ENCODE data around the gene SCCPDH. TPM values are rescaled to one million over a fixed set of nuclear protein-coding genes. Genes with fewer than 3 reads are reported as not detected.

The SCCPDH gene
- total and polyA plus RNA-seq, 10 donors: 6.8 to 15.8 (median 13.0) TPM

GRCh38 chr1:246683521-246683920 lies 40.7 kb upstream of the SCCPDH start:
- no peak for DNase-seq
- H3K27me3 ChIP-seq (replicated peaks in 1 of 7): peaks cover 0 to 2% (median 0%) of the 10 kb centered on the region in 7 donors
- H3K27ac ChIP-seq: no peak overlapping the region
- intact Hi-C loops (cut with DNase I; ENCODE audit: low total_unique reads): no loop called here
- TF ChIP-seq CTCF (IDR thresholded peaks at IDR 0.05 in 8 of 11, conservative IDR thresholded peaks at IDR 0.05 in 3 of 11): no peak
- no peaks in the 10 kb centered on the region for H3K36me3 ChIP-seq
- H3K9me3 ChIP-seq: no peaks in the 10 kb centered on the region
- H3K4me3 ChIP-seq: no peak overlapping the region
- 92 to 98% (median 96%) methylated on average over 9 of the region's 9 CpGs for WGBS, 5 donors
- peaks cover 0 to 12% (median 0%) of the 10 kb centered on the region in 6 donors for H3K4me1 ChIP-seq

- H3K9me3 ChIP-seq: no peaks in the 10 kb centered on the region
- no peak overlapping the region for H3K4me3 ChIP-seq
- 67 to 91% (median 83%) methylated on average over 10 to 14 of the region's 14 CpGs for WGBS, 5 donors
- intact Hi-C loops (cut with DNase I; ENCODE audit: low total_unique reads): no loop called here
- TF ChIP-seq CTCF (IDR thresholded peaks at IDR 0.05 in 8 of 11, conservative IDR thresholded peaks at IDR 0.05 in 3 of 11) (no peak), POLR2A (IDR thresholded peaks at IDR 0.05) (no peak), POLR2AphosphoS5 (IDR thresholded peaks at IDR 0.05) (no peak)
- no peaks in the 10 kb centered on the region for H3K36me3 ChIP-seq
- peaks cover 0 to 10% (median 6%) of the 10 kb centered on the region in 6 donors for H3K4me1 ChIP-seq
- H3K27ac ChIP-seq: no peak overlapping the region
- DNase-seq: no peak
- peaks cover 0 to 5% (median 0%) of the 10 kb centered on the region in 7 donors for H3K27me3 ChIP-seq (replicated peaks in 1 of 7)
Measured at GRCh38 chr1:246687002-246687401, 37.2 kb upstream of the SCCPDH start.

DNA sequence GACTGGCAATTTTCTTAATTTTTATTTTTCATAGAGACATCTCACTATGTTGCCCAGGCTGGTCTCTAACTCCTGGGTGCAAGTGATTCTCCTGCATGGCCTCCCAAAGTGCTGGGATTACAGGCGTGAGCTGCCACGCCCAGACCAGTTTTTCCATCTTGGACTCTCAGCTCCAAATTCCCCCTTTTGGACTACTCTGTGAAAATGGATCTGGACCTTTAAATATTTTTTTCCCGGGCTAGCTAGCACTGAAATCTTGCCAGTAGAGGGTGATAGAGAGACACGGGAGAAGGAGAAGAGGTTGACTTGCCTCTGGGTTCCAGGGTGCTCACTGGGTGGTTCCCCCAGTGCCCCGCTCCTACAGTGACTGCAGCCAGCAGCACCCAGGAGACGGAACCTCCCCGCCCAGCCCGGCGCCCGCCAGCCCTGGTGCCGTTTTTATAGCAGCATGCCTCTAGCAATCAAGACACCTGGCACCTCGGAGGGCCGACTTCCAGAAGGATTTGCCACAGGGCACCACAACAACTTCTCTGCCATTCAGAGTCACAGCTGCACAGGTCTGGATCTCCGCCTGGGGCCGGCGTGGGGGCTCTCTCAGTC lies 34.7 kb upstream of the SCCPDH start:
- no peak overlapping the region for H3K27ac ChIP-seq
- peak overlapping the region in 2 of 8 donors; percentile 13 to 45 for H3K4me3 ChIP-seq
- H3K4me1 ChIP-seq: peaks cover 0 to 10% (median 6%) of the 10 kb centered on the region in 6 donors
- DNase-seq: peak; percentile 83
- intact Hi-C loops (cut with DNase I; ENCODE audit: low total_unique reads): no loop called here
- H3K36me3 ChIP-seq: no peaks in the 10 kb centered on the region
- TF ChIP-seq POLR2A (IDR thresholded peaks at IDR 0.05): no peak
- TF ChIP-seq CTCF (IDR thresholded peaks at IDR 0.05 in 8 of 11, conservative IDR thresholded peaks at IDR 0.05 in 3 of 11): peak; percentile 29 to 74 (median 60)
- 15 to 21% (median 18%) methylated on average over 16 of the region's 16 CpGs for WGBS, 5 donors
- H3K9me3 ChIP-seq: peaks cover 0 to 12% (median 3%) of the 10 kb centered on the region in 8 donors
- peaks cover 0 to 5% (median 0%) of the 10 kb centered on the region in 7 donors for H3K27me3 ChIP-seq (replicated peaks in 1 of 7)

DNA sequence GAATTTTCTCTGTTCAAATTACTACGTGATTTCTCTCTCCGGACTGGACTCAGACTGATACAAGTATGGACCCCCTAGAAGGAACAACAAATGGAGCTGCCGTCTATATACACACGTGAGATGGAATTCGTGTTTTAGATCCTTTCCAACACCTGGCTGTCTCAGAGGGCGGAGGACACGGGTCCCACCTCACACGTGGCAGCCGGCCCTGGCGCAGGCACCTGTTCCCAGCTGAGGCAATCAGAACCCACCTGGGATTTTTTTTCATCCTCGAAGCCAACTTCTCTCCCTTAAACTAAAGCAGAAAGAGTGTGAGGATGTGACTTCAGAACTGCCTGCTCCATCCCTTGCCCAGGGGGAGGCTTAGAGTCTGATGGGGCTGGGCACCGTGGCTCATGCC lies 34.1 kb upstream of the SCCPDH start:
- intact Hi-C loops (cut with DNase I; ENCODE audit: low total_unique reads): no loop called here
- no peak for DNase-seq
- Histone ChIP-seq H3K27me3 (replicated peaks in 1 of 7) (peaks cover 0 to 5% (median 0%) of the 10 kb centered on the region in 7 donors), H3K4me3 (no peak overlapping the region), H3K36me3 (no peaks in the 10 kb centered on the region), H3K9me3 (peaks cover 0 to 17% (median 5%) of the 10 kb centered on the region in 8 donors), H3K27ac (no peak overlapping the region), H3K4me1 (peaks cover 0 to 10% (median 6%) of the 10 kb centered on the region in 6 donors)
- TF ChIP-seq CTCF (IDR thresholded peaks at IDR 0.05 in 8 of 11, conservative IDR thresholded peaks at IDR 0.05 in 3 of 11): no peak
- TF ChIP-seq POLR2AphosphoS5 (IDR thresholded peaks at IDR 0.05): no peak
- no peak for TF ChIP-seq POLR2A (IDR thresholded peaks at IDR 0.05)
- 83 to 91% (median 86%) methylated on average over 12 of the region's 12 CpGs for WGBS, 5 donors
